Neuronal stem cell (in vitro differentiated cells): Measurements from ENCODE around the gene MELTF.
A peak's percentile ranks its signal among the peaks of the same experiment; 100 is the strongest.

Experiments
- DNase-seq: peaks from one replicate; pipeline ENCODE4 v3.0.0-alpha.2; 2013; ENCODE audit warnings: low spot score
- H2AFZ ChIP-seq: one replicate; pipeline ENCODE4 v1.6.1; 2013; ENCODE audit warnings: mild to moderate bottlenecking, low read length, inconsistent platforms
- H2AK5ac ChIP-seq: 2 replicates; pipeline ENCODE4 v1.6.1; 2013; ENCODE audit warnings: low read depth, mild to moderate bottlenecking, inconsistent platforms, low read length, moderate library complexity, mixed read lengths
- H2BK120ac ChIP-seq: 2 replicates; pipeline ENCODE4 v1.6.1; 2013; ENCODE audit warnings: low read depth, mild to moderate bottlenecking, inconsistent platforms, low read length, moderate library complexity, mixed read lengths
- H2BK12ac ChIP-seq: one replicate; pipeline ENCODE4 v1.6.1; 2013; ENCODE audit warnings: low read length, inconsistent platforms
- H2BK15ac ChIP-seq: 2 replicates; pipeline ENCODE4 v1.6.1; 2013; ENCODE audit warnings: mild to moderate bottlenecking, low read length, inconsistent platforms, mixed read lengths
- H2BK5ac ChIP-seq: one replicate; pipeline ENCODE4 v1.6.1; 2013; ENCODE audit warnings: inconsistent platforms, mild to moderate bottlenecking, low read length, moderate library complexity
- H3K14ac ChIP-seq: one replicate; pipeline ENCODE4 v1.6.1; 2013; ENCODE audit warnings: low read length, inconsistent platforms
- H3K18ac ChIP-seq: 2 replicates; pipeline ENCODE4 v1.6.1; 2013; ENCODE audit warnings: low read length, inconsistent platforms
- H3K23ac ChIP-seq: 2 replicates; pipeline ENCODE4 v1.6.1; 2013; ENCODE audit warnings: low read depth, mild to moderate bottlenecking, mixed read lengths, low read length, inconsistent platforms; ENCODE audit not compliant: poor library complexity
- H3K27ac ChIP-seq: replicated peaks from 3 replicates; pipeline ENCODE4 v1.5.1; 2013; ENCODE audit warnings: low read length, inconsistent platforms
- H3K27me3 ChIP-seq, 3 experiments: 2 replicates each; pipeline ENCODE4 v1.6.1; 2013; ENCODE audit warnings: low read length in 3 of 3, mild to moderate bottlenecking in 2 of 3, inconsistent platforms in 1 of 3, low read depth in 1 of 3, mixed read lengths in 1 of 3, moderate library complexity in 1 of 3; ENCODE audit not compliant: control insufficient read depth in 3 of 3, insufficient read depth in 3 of 3
- H3K36me3 ChIP-seq, 2 donors: replicated peaks in 1 of 2; 2 replicates each; pipeline ENCODE4 v1.6.1; 2013; ENCODE audit warnings: low read length in 2 of 2; ENCODE audit not compliant: control insufficient read depth in 2 of 2, insufficient read depth in 2 of 2
- H3K4ac ChIP-seq: 2 replicates; pipeline ENCODE4 v1.6.1; 2013; ENCODE audit warnings: inconsistent platforms, mild to moderate bottlenecking, low read length, moderate library complexity
- H3K4me1 ChIP-seq, 2 donors: 1 replicate in 1 of 2; 2 replicates in 1 of 2; pipeline ENCODE4 v1.6.1; 2013; ENCODE audit warnings: low read length in 2 of 2, low read depth in 1 of 2; ENCODE audit not compliant: control insufficient read depth in 2 of 2, insufficient read depth in 1 of 2
- H3K4me2 ChIP-seq: one replicate; pipeline ENCODE4 v1.6.1; 2013; ENCODE audit warnings: mild to moderate bottlenecking, low read length, inconsistent platforms; ENCODE audit not compliant: insufficient read depth, poor library complexity, severe bottlenecking
- H3K4me3 ChIP-seq, 2 donors: 2 replicates each; pipeline ENCODE4 v1.5.1; 2013; ENCODE audit warnings: low read length in 2 of 2, mild to moderate bottlenecking in 2 of 2, inconsistent platforms in 1 of 2, moderate library complexity in 1 of 2
- H3K79me1 ChIP-seq: one replicate; pipeline ENCODE4 v1.6.1; 2013; ENCODE audit warnings: low read depth, mild to moderate bottlenecking, inconsistent platforms, low read length, moderate library complexity
- H3K9ac ChIP-seq: one replicate; pipeline ENCODE4 v1.6.1; 2013; ENCODE audit warnings: mild to moderate bottlenecking, low read depth, low read length, inconsistent platforms; ENCODE audit not compliant: poor library complexity
- H3K9me3 ChIP-seq, 2 donors: replicated peaks in 1 of 2; 2 replicates each; pipeline versions ENCODE3 to v1.6.1; 2013; ENCODE audit warnings: low read length in 2 of 2, mild to moderate bottlenecking in 2 of 2, inconsistent platforms in 1 of 2, low read depth in 1 of 2, mixed read lengths in 1 of 2, moderate library complexity in 1 of 2; ENCODE audit not compliant: control insufficient read depth in 2 of 2, insufficient read depth in 1 of 2
- H4K8ac ChIP-seq: one replicate; pipeline ENCODE4 v1.6.1; 2013; ENCODE audit warnings: low read depth, mild to moderate bottlenecking, inconsistent platforms, low read length, moderate library complexity
- H4K91ac ChIP-seq: one replicate; pipeline ENCODE4 v1.6.1; 2013; ENCODE audit warnings: low read length, low read depth, mild to moderate bottlenecking, inconsistent platforms; ENCODE audit not compliant: poor library complexity
- WGBS, 2 donors: extraction: QIAGEN DNeasy Blood & Tissue Kit; methylation state at CpG; one replicate each; pipeline ENCODE4 v1.1.7; 2013; ENCODE audit warnings: missing lambda C conversion rate in 2 of 2, mixed read lengths in 1 of 2; ENCODE audit not compliant: insufficient read length in 2 of 2, insufficient replicate concordance in 1 of 2; ENCODE audit errors: extremely low coverage in 2 of 2; 5-methylcytosine and 5-hydroxymethylcytosine counted together

MELTF gene

DNA sequence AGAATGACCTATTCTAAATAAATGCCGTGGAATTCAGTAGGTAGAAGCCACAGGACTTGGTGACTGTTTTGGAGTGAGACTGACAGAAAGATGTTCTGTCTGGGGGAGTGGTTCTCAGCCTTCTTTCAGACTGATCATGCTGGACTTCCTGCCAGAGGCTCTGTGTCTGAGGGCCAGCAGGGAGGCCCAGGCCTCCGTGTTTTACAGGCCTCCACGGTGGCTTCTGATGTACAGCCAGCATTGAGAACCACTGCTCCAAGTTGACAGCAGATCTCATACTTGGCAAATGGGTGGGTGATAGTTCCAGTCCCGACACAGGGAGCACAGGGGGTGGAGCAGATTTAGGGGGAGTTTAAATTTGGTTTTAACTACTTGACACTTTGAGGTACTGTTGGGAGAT lies 54.3 kb downstream of the MELTF start:
- WGBS, 2 donors: no CpG with 5 or more reads among the region's 4 CpGs
- Histone ChIP-seq H3K79me1 (no peaks in the 10 kb centered on the region), H3K27ac (no peak overlapping the region), H3K4me2 (no peak overlapping the region), H2BK12ac (no peak overlapping the region), H3K23ac (no peak overlapping the region), H3K14ac (no peak overlapping the region), H4K8ac (no peak overlapping the region), H3K9ac (no peak overlapping the region), H2BK15ac (no peak overlapping the region), H4K91ac (no peak overlapping the region), H3K9me3 (peaks cover 8 to 12% of the 10 kb centered on the region in 2 donors), H2BK120ac (no peak overlapping the region), H3K4me3 (no peak overlapping the region), H3K18ac (no peak overlapping the region), H3K4me1 (peaks cover 0 to 4% of the 10 kb centered on the region in 2 donors), H2AK5ac (no peak overlapping the region), H3K27me3 (peaks cover 0 to 10% (median 7%) of the 10 kb centered on the region in 3 experiments), H3K36me3 (no peaks in the 10 kb centered on the region), H2AFZ (peak overlapping the region; percentile 44), H3K4ac (no peak overlapping the region), H2BK5ac (no peak overlapping the region)
- no peak for DNase-seq

GRCh38 chr3:196974661-196975060 lies 55.0 kb downstream of the MELTF start:
- no peaks in the 10 kb centered on the region for H3K79me1 ChIP-seq
- no peak overlapping the region for H2BK5ac ChIP-seq
- H3K9ac ChIP-seq: no peak overlapping the region
- no peak overlapping the region for H2BK15ac ChIP-seq
- no peak overlapping the region for H4K91ac ChIP-seq
- H2BK12ac ChIP-seq: no peak overlapping the region
- H3K27me3 ChIP-seq: peaks cover 1 to 16% (median 11%) of the 10 kb centered on the region in 3 experiments
- no peak overlapping the region for H2AFZ ChIP-seq
- no peak overlapping the region for H2AK5ac ChIP-seq
- no peak overlapping the region for H3K4me3 ChIP-seq
- H3K18ac ChIP-seq: no peak overlapping the region
- no peaks in the 10 kb centered on the region for H3K36me3 ChIP-seq
- no peak overlapping the region for H2BK120ac ChIP-seq
- no peak overlapping the region for H3K14ac ChIP-seq
- no peak for DNase-seq
- H3K4me1 ChIP-seq: peaks cover 0 to 2% of the 10 kb centered on the region in 2 donors
- WGBS, 2 donors: no CpG with 5 or more reads among the region's 5 CpGs
- no peak overlapping the region for H3K23ac ChIP-seq
- H3K27ac ChIP-seq: no peak overlapping the region
- H3K4ac ChIP-seq: no peak overlapping the region
- H4K8ac ChIP-seq: no peak overlapping the region
- H3K9me3 ChIP-seq: peaks cover 8 to 14% of the 10 kb centered on the region in 2 donors
- H3K4me2 ChIP-seq: no peak overlapping the region

- Histone ChIP-seq H3K4me2 (no peak overlapping the region), H3K18ac (no peak overlapping the region), H3K23ac (no peak overlapping the region), H2BK12ac (no peak overlapping the region), H3K36me3 (no peaks in the 10 kb centered on the region), H3K4me1 (peaks cover 2 to 4% of the 10 kb centered on the region in 2 donors), H4K91ac (no peak overlapping the region), H3K27ac (no peak overlapping the region), H3K9me3 (peaks cover 10 to 21% of the 10 kb centered on the region in 2 donors), H2BK5ac (no peak overlapping the region), H3K79me1 (no peaks in the 10 kb centered on the region), H2BK120ac (no peak overlapping the region), H2AK5ac (no peak overlapping the region), H3K14ac (no peak overlapping the region), H2AFZ (no peak overlapping the region), H3K4me3 (no peak overlapping the region), H3K27me3 (peaks cover 25 to 50% (median 27%) of the 10 kb centered on the region in 3 experiments), H4K8ac (no peak overlapping the region), H3K9ac (no peak overlapping the region), H3K4ac (no peak overlapping the region), H2BK15ac (no peak overlapping the region)
- DNase-seq: no peak
- no CpG with 5 or more reads among the region's 7 CpGs for WGBS, 2 donors
Measured at GRCh38 chr3:196971094-196971698, 58.4 kb downstream of the MELTF start.

DNA sequence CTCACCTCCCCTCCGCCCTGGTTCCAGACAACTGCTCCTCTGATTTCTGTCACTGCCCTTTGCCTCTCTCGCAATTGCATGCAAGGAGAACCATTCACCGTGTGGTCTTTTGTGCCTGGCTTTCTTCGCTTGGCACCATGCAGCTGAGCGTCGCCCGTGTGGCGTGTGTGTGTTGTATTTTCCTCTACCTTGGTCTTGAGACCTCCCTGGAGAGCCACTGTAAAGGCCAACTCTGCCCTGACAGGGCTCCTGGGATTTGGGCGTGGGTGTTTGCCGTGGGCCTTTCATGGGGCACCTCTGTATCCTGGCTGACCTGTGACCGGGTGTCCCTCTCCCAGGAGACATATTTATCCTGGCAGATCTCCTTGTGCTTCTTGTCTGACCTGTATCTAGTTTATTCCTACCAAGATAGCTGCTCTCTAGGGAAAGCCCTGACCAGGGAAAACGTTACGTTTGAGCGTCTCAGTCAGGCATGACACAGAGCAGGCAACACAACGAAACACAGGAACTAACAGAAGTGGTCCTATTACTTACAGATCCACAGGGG lies 59.0 kb downstream of the MELTF start:
- Histone ChIP-seq H3K14ac (no peak overlapping the region), H2AFZ (peak overlapping the region; percentile 98), H4K8ac (no peak overlapping the region), H3K79me1 (no peaks in the 10 kb centered on the region), H3K18ac (no peak overlapping the region), H3K23ac (peak overlapping the region; percentile 73), H3K27ac (no peak overlapping the region), H2AK5ac (peak overlapping the region; percentile 48), H2BK5ac (no peak overlapping the region), H3K9me3 (peaks cover 10 to 23% of the 10 kb centered on the region in 2 donors), H3K36me3 (no peaks in the 10 kb centered on the region), H3K4ac (no peak overlapping the region), H2BK15ac (no peak overlapping the region), H3K27me3 (peaks cover 25 to 56% (median 27%) of the 10 kb centered on the region in 3 experiments), H4K91ac (no peak overlapping the region), H3K4me3 (no peak overlapping the region), H3K4me2 (no peak overlapping the region), H3K4me1 (peaks cover 2 to 4% of the 10 kb centered on the region in 2 donors), H3K9ac (no peak overlapping the region), H2BK12ac (no peak overlapping the region), H2BK120ac (no peak overlapping the region)
- no peak for DNase-seq
- WGBS, 2 donors: no CpG with 5 or more reads among the region's 15 CpGs
